ENCODE measurements around the gene S100A7A. TPM values are rescaled to one million over a fixed set of nuclear protein-coding genes. Genes with fewer than 3 reads are reported as not detected.
"Not testable (repeated sequence)": the region's sequence is repeated elsewhere in the genome, so short reads cannot be mapped to it uniquely, and the experiment has no call there.

The S100A7A gene
- total RNA-seq, 1 experiment from 2014 or later = not detected

DNA sequence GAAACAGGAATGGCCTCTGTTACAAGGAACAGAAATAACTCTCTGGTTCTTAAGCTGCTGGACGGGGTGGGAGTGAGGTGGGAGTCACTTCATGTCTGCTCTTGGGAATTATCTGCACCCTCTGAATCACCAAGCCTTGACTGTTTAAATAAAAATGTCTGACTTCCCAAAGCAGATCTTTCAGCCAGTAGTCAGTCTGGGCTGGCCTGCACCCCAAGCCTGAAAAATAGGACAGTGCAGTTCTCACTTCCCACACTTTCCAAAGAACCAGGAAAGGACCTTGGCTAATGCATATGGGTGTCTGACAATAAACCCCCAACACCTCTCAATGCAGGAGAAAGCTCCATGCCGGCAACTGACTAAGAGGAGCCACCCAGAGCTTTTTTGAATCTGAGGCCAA is 43.3 kb downstream of the S100A7A start:
- no peak for DNase-seq (ENCODE audit: low read depth)

DNA sequence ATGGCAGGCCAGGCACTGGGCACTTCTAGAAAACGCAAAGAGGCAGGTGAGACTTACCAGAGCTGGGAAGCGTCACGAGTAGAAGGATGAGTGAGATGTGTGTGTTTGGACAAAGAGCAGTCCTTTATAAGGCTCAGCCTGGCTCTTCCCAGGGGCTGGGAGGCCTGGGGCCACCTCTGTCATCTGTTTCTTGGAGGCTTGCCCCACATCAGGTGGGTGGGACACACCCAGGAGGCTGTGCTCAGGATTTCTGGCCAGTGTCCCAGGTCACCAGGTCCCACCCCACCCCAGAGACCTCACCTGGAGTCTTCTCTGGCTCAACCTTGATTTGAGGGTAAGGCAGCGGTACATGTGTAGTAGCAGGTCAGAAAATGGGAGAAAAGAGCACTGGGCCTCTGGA is 44.2 kb downstream of the S100A7A start, which contains the start of gene S100A7:
Gene S100A7, minus strand, starts transcription at position 101 of the 400 bp plus-strand sequence. CDS start 1,638 bp downstream, outside the sequence.
- DNase-seq (ENCODE audit: low read depth) = no peak

DNA sequence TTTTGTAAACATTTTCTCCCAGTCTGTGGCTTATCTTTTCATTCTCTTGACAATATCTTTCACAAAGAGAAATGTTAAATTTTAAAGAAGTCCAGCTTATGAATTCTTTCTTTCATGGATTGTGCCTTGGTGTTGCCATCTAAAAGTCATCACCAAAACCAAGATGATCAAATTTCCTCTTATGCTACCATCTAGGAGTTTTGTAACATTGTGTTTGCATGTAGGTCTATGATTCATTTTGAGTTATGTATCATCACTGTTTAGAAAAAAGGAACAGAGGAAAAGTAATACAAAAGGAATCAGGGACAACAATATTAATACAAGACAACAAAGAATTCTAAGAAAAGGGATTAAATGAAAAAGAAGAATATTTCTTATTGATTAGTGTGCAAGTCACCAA is 46.4 kb downstream of the S100A7A start:
- DNase-seq (ENCODE audit: low read depth) = not testable (repeated sequence)

DNA sequence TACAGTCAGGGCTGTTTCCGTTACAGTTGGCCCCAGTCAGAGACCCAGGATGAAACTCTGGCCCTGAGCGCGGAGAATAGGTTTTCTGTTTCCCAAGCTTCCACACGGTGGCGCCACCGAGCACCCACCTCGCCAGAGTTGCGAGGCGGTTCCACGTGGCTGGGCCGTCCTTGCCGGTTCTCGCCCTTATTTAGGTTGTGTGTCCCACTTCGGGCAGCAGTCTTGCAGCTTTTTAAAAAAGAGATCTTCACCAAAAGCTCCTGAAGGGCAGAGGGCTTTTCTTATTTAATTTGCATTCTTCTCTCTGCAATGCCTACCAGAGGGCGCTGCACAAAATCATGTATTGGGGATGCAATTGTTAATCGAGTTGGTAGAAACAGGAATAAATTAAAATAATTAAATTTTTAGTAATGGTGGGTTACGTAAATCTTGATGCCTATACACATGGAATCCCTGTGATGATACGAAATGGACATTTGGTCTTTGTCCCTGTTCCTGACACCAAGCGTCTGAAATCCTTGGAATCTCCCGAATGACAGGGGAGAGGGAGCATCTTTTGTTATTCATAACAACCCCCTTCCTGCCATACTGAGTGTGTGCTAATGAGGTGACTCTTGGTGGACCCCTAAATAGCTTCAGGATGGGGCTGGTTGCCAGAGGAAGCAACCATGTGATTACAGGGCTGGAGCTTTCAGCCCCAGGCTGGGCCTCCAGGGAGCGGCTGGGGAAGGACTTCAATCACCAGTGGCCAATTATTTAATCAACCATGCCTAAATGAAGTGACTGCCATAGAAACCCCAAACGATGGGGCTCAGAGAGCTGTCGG is 49.7 kb downstream of the S100A7A start:
- DNase-seq (ENCODE audit: low read depth) = peak; percentile 36

DNA sequence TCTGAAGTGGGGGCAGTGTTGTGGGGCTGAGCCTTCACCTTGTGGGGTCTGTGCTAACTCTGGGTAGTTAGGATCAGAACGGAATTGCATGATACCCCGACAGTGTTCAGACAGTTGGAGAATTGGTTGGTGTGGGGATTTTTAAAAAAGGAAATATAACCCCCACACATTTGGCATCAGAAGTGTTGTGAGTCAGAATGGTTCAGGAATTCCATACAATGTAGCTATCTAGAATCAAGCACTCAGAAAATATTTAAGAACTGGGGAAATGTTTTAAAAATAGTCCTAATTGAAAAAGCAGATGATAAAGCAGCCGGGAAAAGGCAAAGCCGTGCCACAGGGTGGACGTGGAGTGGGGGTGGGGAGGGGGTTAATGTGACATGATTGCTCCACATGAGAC is 50.6 kb downstream of the S100A7A start:
- DNase-seq (ENCODE audit: low read depth) = no peak

DNA sequence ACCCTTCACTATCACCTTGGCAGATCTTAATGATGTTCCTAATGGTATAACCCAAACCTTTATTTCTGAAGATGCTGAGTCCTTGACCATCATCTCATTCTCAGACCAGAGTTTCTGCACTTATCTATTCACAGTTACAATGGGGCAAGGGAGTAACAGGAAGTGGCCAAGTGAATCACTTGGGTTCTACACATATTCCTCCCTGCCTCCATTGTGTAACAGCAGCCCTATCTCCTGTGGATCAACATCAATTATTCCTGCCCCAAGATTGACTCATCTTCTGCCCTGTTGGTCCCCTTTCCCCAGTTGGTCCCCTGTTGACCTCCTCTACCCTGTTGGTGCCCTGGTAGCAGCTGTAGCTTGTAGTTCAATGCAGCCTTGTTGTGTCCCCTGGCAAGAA is 54.4 kb downstream of the S100A7A start:
- peak; percentile 54 for DNase-seq (ENCODE audit: low read depth)

Other genes starting within 250 kb of the S100A7A start
- not detected in 2 replicates for gene LELP1, start 213.1 kb upstream of the S100A7A start, total RNA-seq (2014; rRNA removed; shearing (Covaris generic))
- not detected in 2 replicates for gene PRR9, start 198.9 kb upstream of the S100A7A start, total RNA-seq (2014; rRNA removed; shearing (Covaris generic))
- gene LORICRIN, start 156.8 kb upstream of the S100A7A start, total RNA-seq (2014; rRNA removed; shearing (Covaris generic)) = not detected in 2 replicates
- not detected in 2 replicates for gene PGLYRP3, start 103.6 kb upstream of the S100A7A start, total RNA-seq (2014; rRNA removed; shearing (Covaris generic))
- not detected in 2 replicates for gene PGLYRP4, start 67.7 kb upstream of the S100A7A start, total RNA-seq (2014; rRNA removed; shearing (Covaris generic))
- 1.1 and 2.4 TPM in 2 replicates for gene S100A9, start 58.7 kb upstream of the S100A7A start, total RNA-seq (2014; rRNA removed; shearing (Covaris generic))
- not detected in 2 replicates for gene S100A12, start 40.9 kb upstream of the S100A7A start, total RNA-seq (2014; rRNA removed; shearing (Covaris generic))
- gene S100A8, start 25.4 kb upstream of the S100A7A start, total RNA-seq (2014; rRNA removed; shearing (Covaris generic)) = 0.68 and 4.7 TPM in 2 replicates
- gene S100A7, start 44.1 kb downstream of the S100A7A start, total RNA-seq (2014; rRNA removed; shearing (Covaris generic)) = not detected in 2 replicates
- gene S100A6, start 119.5 kb downstream of the S100A7A start, total RNA-seq (2014; rRNA removed; shearing (Covaris generic)) = 1,539 and 1,679 TPM in 2 replicates
- gene S100A5, start 124.4 kb downstream of the S100A7A start, total RNA-seq (2014; rRNA removed; shearing (Covaris generic)) = 1.4 and 2.2 TPM in 2 replicates
- 836 and 954 TPM in 2 replicates for gene S100A4, start 129.3 kb downstream of the S100A7A start, total RNA-seq (2014; rRNA removed; shearing (Covaris generic))
- 7.7 and 15.3 TPM in 2 replicates for gene S100A3, start 132.7 kb downstream of the S100A7A start, total RNA-seq (2014; rRNA removed; shearing (Covaris generic))
- gene S100A2, start 149.3 kb downstream of the S100A7A start, total RNA-seq (2014; rRNA removed; shearing (Covaris generic)) = 9.0 and 11.2 TPM in 2 replicates
- 328 and 342 TPM in 2 replicates for gene S100A16, start 196.6 kb downstream of the S100A7A start, total RNA-seq (2014; rRNA removed; shearing (Covaris generic))
- gene S100A14, start 199.8 kb downstream of the S100A7A start, total RNA-seq (2014; rRNA removed; shearing (Covaris generic)) = 0.39 TPM in 1 of 2 replicates, not detected in the other
- 571 and 674 TPM in 2 replicates for gene S100A13, start 211.0 kb downstream of the S100A7A start, total RNA-seq (2014; rRNA removed; shearing (Covaris generic))
- 4.7 and 5.1 TPM in 2 replicates for gene S100A1, start 211.9 kb downstream of the S100A7A start, total RNA-seq (2014; rRNA removed; shearing (Covaris generic))
- 34.7 and 35.0 TPM in 2 replicates for gene CHTOP, start 217.5 kb downstream of the S100A7A start, total RNA-seq (2014; rRNA removed; shearing (Covaris generic))
- 74.9 and 75.2 TPM in 2 replicates for gene SNAPIN, start 242.2 kb downstream of the S100A7A start, total RNA-seq (2014; rRNA removed; shearing (Covaris generic))